Activated CD4-positive, alpha-beta T cell treated with anti-CD3 and anti-CD28 coated beads, Interleukin-2, Interleukin-6, amounts not matched to agents 100 ng/mL and 50 ng/mL, durations not matched to agents 16 hours and 8 hours (primary cell): Measurements from ENCODE around the gene SEC24B.

ENCODE experiments used
- DNase-seq: peaks from one replicate; pipeline ENCODE4 v3.0.0-alpha.2; 2020

The SEC24B gene

DNA sequence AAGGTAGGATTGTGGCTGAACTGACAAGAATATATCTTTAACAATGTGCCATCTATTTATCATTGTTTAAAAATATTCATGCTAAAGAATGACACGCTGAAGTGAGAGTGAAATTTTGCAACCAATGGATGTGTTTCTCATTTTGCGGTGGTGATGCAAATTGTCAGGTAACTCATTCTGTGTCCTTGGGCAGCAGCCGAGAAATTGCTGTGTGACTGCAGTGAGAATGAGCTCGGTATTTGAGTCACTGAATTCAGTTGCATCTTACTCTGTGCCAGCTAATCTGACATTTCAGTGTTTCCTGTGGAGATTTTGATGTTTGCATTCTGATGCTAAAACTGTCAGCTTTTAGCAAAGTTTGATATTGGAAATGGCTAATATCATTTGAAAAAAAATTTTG lies 154.6 kb downstream of the SEC24B start:
- peak; percentile 77 for DNase-seq

DNA sequence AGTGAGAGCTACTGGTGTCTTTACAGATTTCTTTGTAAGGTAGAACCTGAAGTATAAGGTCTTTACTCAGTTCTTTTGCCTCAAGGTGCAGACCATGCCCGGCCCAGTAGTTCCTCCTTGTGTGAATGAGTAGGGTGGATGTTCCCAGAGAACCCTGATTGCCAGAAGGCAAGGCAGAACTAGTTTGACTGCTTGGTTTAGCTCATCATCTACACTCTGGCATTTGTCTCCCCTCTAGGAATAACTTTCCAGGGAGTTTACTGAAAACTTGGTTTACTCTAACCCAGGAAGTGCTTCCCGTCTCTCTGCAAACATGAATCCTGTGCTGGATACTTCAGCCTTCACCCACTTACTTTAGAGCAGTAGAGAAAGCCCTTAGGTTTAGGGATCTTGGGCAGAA lies 155.5 kb downstream of the SEC24B start:
- no peak for DNase-seq

DNA sequence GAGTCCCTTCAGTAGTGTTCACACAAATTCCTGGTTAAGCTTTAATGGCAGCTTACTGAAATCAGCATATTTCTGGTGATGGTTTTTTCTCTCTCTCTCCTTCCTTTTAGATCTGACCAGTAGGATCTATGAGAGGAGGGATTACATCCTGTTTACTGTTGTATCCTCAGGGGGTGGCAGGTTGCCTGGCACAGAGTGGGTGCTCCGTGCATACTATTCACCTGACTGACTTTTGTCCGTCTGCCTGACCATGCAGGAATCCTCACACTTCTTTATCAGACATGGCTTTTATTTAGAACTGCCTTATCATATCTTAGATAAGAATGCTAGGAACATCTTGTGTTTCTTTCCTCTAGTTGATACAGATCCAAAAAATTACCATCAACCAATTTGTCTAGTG lies 156.0 kb downstream of the SEC24B start:
- DNase-seq: no peak
